ENCODE measurements around the gene CNOT11. TPM values are rescaled to one million over a fixed set of nuclear protein-coding genes. Genes with fewer than 3 reads are reported as not detected.

The CNOT11 gene
- total and polyA plus RNA-seq, 2 of the 13 experiments (the other 11 are each of a cell fraction or from before 2014, with no cell fraction given), result 114 to 209 TPM

GRCh38 chr2:101308432-101309210 lies 55.9 kb downstream of the CNOT11 start, which contains the start of gene RNF149 (continued):
- peak; percentile 96 for TF ChIP-seq SNAPC4 (CRISPR knock-in tag; IDR thresholded peaks at IDR 0.05)
- no peak for TF ChIP-seq ZBTB1 (CRISPR knock-in tag; IDR thresholded peaks at IDR 0.05; ENCODE audit: borderline replicate concordance)
- peak; percentile 95 for TF ChIP-seq IKZF5 (CRISPR knock-in tag; IDR thresholded peaks at IDR 0.05)
- TF ChIP-seq REST (IDR thresholded peaks at IDR 0.05; ENCODE audit: borderline replicate concordance in 1 of 2, low read depth in 1 of 2, low read length in 2 of 2), result peak in 1 of 2 experiments; percentile 73; a peak in 2 of 4 replicates
- 0 out of 2 replicates have a peak, but pooled peaks have one; percentile 58 for TF ChIP-seq PREB (CRISPR knock-in tag; IDR thresholded peaks at IDR 0.05)
- TF ChIP-seq ZNF414 (CRISPR knock-in tag; IDR thresholded peaks at IDR 0.05), result peak; percentile 68; the same call in 1 of the 2 replicates
- peak; percentile 84; the same call in 1 of the 2 replicates for TF ChIP-seq MXD4 (CRISPR knock-in tag; IDR thresholded peaks at IDR 0.05)
- peak; percentile 74 for TF ChIP-seq NCOA2 (CRISPR knock-in tag; IDR thresholded peaks at IDR 0.05)
- no peak for TF ChIP-seq SMC3 (IDR thresholded peaks at IDR 0.05; ENCODE audit: low read length)
- TF ChIP-seq MAFG (CRISPR knock-in tag; IDR thresholded peaks at IDR 0.05), result no peak
- peak; percentile 96; the same call in 1 of the 2 replicates for TF ChIP-seq ZNF230 (CRISPR knock-in tag; IDR thresholded peaks at IDR 0.05)
- TF ChIP-seq TCF12 (IDR thresholded peaks at IDR 0.05), result no peak
- peak; percentile 94; the same call in 1 of the 2 replicates for TF ChIP-seq TCF12 (CRISPR knock-in tag; IDR thresholded peaks at IDR 0.05)
- peak; percentile 98 for TF ChIP-seq ZBTB7A (CRISPR knock-in tag; IDR thresholded peaks at IDR 0.05)
- peak; percentile 84 for TF ChIP-seq PPARG (CRISPR knock-in tag; conservative IDR thresholded peaks at IDR 0.05)
- TF ChIP-seq ZNF580 (CRISPR knock-in tag; IDR thresholded peaks at IDR 0.05; ENCODE audit: borderline replicate concordance, low read depth), result peak; percentile 98

Measured in HepG2 (cell line).